Amygdala (tissue), 56 donors: ENCODE data around the gene ATP2C2.

Experiments
- DNase-seq, 56 donors: peaks; one replicate each; lab custom pipeline; 2025; lab: John Stamatoyannopoulos, UW

Gene ATP2C2

DNA sequence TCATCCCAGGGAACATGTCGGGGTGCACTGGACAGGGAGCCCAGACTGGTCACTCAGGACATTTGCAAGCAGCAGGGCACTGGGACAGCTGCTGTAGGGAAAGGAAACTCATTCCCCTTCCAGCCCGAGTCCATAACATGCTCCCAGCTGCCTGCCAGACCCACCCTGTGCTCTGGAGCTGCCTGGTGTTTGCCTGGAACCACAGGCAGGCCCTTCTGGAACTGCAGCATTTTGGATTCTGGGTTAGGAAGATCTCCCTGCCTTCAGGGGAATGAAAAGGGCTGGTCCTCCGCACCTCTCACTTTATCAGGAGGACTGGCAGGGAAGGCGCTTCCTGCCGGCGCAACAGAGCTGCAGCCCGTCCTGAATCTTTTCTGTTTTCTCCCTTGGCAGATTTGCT is 94.9 kb downstream of the ATP2C2 start:
- DNase-seq, result no peak

DNA sequence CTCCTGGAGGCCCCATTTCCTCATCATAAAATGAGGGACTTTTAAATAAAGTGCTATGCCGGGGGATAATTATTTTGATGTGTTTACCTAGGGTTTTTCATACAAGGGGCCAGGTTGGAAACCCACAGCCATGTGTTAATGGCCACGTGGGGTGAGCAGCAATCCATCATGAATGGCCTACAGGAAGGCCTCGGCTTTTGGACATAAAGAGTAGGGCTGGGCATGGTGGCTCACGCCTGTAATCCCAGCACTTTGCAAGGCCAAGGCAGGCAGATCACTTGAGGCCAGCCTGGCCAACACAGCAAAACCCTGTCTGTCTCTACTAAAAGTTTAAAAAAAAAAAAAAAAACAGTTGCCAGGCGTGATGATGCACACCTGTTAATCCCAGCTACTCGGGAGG is 95.8 kb downstream of the ATP2C2 start:
- no peak for DNase-seq

GRCh38 chr16:84465154-84465553 is 96.8 kb downstream of the ATP2C2 start:
- no peak for DNase-seq

- DNase-seq, result no peak
Observed at GRCh38 chr16:84466692-84467091, 98.4 kb downstream of the ATP2C2 start.

DNA sequence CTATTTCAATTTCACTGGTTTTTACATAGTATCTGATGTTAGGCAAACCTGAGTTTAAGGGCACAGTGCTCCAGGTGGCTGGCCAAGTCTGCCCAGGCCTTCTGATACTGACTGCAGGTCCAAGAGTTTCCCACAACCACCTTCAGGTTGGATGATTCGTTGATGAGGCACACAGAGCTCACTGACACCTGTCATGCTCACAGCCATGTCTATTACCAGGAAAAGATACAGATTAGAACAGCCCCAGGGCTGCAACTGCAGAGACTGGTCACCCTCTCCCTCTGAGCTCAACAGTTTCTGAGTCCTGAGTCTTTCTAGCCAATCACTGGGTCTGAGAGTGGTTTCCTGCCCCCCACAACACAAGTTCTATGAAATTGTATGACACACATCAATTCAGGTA is 98.9 kb downstream of the ATP2C2 start:
- DNase-seq, result no peak

GRCh38 chr16:84467709-84468108 is 99.4 kb downstream of the ATP2C2 start:
- no peak for DNase-seq

GRCh38 chr16:84471316-84471715 is 103.0 kb downstream of the ATP2C2 start:
- no peak for DNase-seq

- DNase-seq, result no peak
Observed at GRCh38 chr16:84471966-84472365, 103.6 kb downstream of the ATP2C2 start.

GRCh38 chr16:84475643-84476240 is 107.4 kb downstream of the ATP2C2 start:
- DNase-seq, result no peak

- DNase-seq, result no peak
Observed at GRCh38 chr16:84476401-84476800, 108.1 kb downstream of the ATP2C2 start.

DNA sequence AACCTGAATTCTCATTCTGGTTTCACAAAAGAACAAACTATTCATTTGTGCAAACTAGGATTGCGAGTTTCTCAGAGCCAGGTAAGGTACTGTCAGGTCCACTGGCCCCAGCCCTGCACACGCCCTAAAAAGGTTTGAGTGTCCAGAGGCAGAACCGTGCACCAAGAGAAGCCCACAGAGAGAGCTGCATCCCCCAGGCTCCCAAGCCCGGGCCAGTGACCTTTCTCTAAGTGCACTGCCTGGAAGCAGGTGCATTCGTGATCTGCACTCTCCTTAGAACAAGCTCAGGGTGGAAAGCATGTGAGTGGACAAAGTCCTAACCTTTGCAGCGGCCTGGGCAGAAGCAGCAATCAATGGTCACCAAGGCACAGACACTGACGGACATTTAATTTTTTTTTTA is 109.3 kb downstream of the ATP2C2 start:
- no peak for DNase-seq

GRCh38 chr16:84478172-84478947 is 110.0 kb downstream of the ATP2C2 start:
- DNase-seq, result no peak

- no peak for DNase-seq
Observed at GRCh38 chr16:84479716-84480450, 111.5 kb downstream of the ATP2C2 start.

GRCh38 chr16:84481051-84481735 is 112.9 kb downstream of the ATP2C2 start:
- DNase-seq, result peak in 1 of 56 donors; percentile 20

DNA sequence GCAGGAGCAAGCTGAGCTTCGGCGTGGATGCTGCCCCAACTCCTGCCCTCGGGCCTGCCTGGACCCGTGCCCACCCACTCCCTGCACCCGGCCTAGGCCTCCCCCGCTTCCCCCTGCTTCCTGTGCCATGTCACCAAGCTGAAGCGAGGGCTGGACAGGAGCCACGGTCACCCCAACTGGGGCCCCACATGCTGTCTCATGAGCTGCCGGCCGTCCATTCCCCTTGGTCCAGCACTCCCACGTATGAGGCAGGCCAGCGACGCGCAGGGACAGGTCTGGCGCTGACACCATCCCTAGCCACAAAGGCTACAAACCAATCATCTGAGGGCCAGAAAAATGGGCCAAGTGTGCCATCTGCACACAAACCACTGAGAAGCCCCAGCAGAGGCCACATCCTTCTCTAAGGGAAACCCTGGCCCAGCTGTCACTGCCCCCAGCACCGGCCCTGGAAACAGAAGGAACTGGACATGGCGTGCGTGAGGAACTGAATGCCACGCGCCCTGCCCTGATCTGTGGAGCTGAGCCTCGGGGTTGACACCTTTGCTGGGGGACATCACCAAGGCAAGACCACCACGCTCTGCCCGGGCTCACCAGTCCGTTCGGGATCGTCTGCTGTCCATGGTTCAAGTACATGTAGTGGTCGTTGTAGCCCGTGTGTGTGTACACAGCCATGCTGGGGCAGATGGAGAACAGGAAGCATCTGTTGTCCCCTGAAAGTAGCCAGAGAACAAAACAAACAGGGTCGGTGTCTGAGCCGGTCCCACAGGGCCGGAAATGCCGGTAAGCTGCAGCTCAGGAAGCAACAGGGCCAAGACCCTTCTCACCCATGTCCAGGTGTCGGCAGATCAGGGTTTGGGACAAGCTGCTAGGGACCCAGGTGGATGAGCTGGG is 113.9 kb downstream of the ATP2C2 start:
- DNase-seq, result peak in 16 of 56 donors; percentile 14 to 68 (median 35)

GRCh38 chr16:84482951-84483881 is 114.9 kb downstream of the ATP2C2 start:
- no peak for DNase-seq

GRCh38 chr16:84483882-84484565 is 115.7 kb downstream of the ATP2C2 start:
- no peak for DNase-seq

DNA sequence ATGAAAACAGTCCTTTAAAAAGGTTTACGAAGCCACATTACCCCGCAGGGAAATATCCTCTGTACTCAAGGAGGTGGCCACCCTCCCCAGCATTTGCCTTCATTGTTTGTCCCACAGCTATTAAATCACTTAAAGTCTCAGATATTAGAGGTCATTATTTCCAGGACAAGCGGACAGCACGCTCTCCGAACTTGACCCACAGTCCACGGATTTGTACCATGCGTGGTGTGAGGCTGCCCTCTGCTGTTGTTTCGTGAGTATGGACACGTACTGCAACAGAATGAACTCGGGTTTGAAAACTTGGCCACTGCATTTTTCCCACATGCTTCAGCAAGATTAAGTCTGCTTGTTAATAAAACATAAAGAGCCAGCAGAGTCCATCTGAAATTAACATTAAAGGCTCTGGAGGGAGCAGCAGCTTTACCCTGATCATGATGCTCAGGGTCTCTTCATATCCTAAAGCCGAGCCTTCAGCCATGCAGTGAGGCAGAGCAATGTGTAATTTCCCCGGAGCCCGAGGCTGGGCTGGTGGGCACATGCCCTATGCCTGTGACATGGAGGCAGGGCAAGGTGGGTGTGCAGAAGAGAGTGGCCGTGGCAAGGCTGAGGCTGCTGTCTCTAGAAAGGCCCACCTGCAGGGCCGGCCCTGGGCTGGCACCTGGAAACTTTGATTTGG is 116.4 kb downstream of the ATP2C2 start:
- DNase-seq, result peak in 45 of 56 donors; percentile 14 to 88 (median 56)
